K562 (cell line): Measurements from ENCODE around the gene LY6G6D. TPM values are rescaled to one million over a fixed set of nuclear protein-coding genes. Genes with fewer than 3 reads are reported as not detected.

Experiments used
- ATAC-seq: fragments of 200-7000 bp; cut with Tn5 transposase; 3 replicates; pipeline ENCODE4 v1.9.1; 2020; ENCODE audit warnings: moderate library complexity
- BruUV-seq: library from RNA; stranded (reverse); fragments of 400-500 nt; replicated peaks from 2 replicates; lab custom pipeline; 2021; lab: Mats Ljungman, UMichigan
- CTCF ChIA-PET: fragments of 300-600 bp; formaldehyde crosslinking; extraction: SDS; loops from one replicate; lab custom pipeline; 2021; ENCODE audit warnings: low intra/inter-chr PET ratio; lab: Yijun Ruan, JAX
- POLR2A ChIA-PET: fragments of 300-600, 350-650 bp; sonication (Branson Sonifier 250); formaldehyde crosslinking; extraction: SDS; loops from one replicate; lab custom pipeline; 2021; ENCODE audit warnings: antibody characterized with exemption, inconsistent platforms; lab: Yijun Ruan, JAX
- DNase-seq, 4 experiments: peaks; one replicate each; pipeline versions ENCODE4 v3.0.0 to v3.0.0-alpha.2; 2011 to 2018; ENCODE audit warnings: low spot score in 3 of 4, mixed read lengths in 3 of 4; ENCODE audit errors: extremely low read depth in 1 of 4
- FAIRE-seq: peaks from 2 replicates; lab custom pipeline; 2011; peaks lifted over from hg19 to GRCh38; lab: Jason Lieb, UNC
- H2AFZ ChIP-seq: 2 replicates; pipeline ENCODE4 v1.6.0; 2011; ENCODE audit warnings: low read depth, low read length, control low read depth, inconsistent platforms
- H3K27ac ChIP-seq: fragments of 200-600 bp; 3 replicates; pipeline ENCODE4 v1.8.0; 2011; ENCODE audit warnings: low read depth, mild to moderate bottlenecking, control low read depth, inconsistent platforms, low read length, moderate library complexity, mixed read lengths; ENCODE audit errors: extremely low read depth
- H3K27me3 ChIP-seq, 2 experiments: fragments of 300-600 bp in 1 of 2; 2 replicates in 1 of 2; 3 replicates in 1 of 2; pipeline versions ENCODE4 v1.6.0 to v1.8.0; 2011; ENCODE audit warnings: inconsistent platforms in 2 of 2, low read length in 2 of 2, mild to moderate bottlenecking in 1 of 2, mixed read lengths in 1 of 2, moderate library complexity in 1 of 2; ENCODE audit not compliant: control insufficient read depth in 2 of 2, insufficient read depth in 2 of 2
- H3K36me3 ChIP-seq: fragments of 300-600 bp; 3 replicates; pipeline ENCODE4 v1.8.0; 2011; ENCODE audit warnings: mild to moderate bottlenecking, low read length, inconsistent platforms; ENCODE audit not compliant: control insufficient read depth, insufficient read depth
- H3K4me1 ChIP-seq, 2 experiments: fragments of 200-600 bp in 1 of 2; replicated peaks in 1 of 2; 2 replicates in 1 of 2; 3 replicates in 1 of 2; pipeline versions ENCODE4 v1.5.1 to v1.8.0; 2011; ENCODE audit warnings: inconsistent platforms in 2 of 2, low read length in 2 of 2, mild to moderate bottlenecking in 1 of 2, mixed read lengths in 1 of 2, moderate library complexity in 1 of 2; ENCODE audit not compliant: control insufficient read depth in 2 of 2, insufficient read depth in 2 of 2
- H3K4me2 ChIP-seq: 2 replicates; pipeline ENCODE4 v1.6.1; 2011; ENCODE audit warnings: low read length, control low read depth, inconsistent platforms, mixed read lengths; ENCODE audit not compliant: insufficient read depth
- H3K4me3 ChIP-seq: fragments of 200-600 bp; sonication (generic), shearing (Covaris generic); 2 replicates; pipeline ENCODE4 v1.5.1; 2016; ENCODE audit warnings: control low read depth, inconsistent platforms
- H3K79me2 ChIP-seq: fragments of 200-600 bp; 3 replicates; pipeline ENCODE4 v1.8.0; 2011; ENCODE audit warnings: low read length, inconsistent platforms; ENCODE audit not compliant: control insufficient read depth, insufficient read depth
- H3K9ac ChIP-seq, 2 experiments: 2 replicates each; pipeline versions ENCODE4 v1.6.0 to v1.6.1; 2011; ENCODE audit warnings: low read depth in 2 of 2, low read length in 2 of 2, control low read depth in 1 of 2, inconsistent platforms in 1 of 2, mild to moderate bottlenecking in 1 of 2, mixed read lengths in 1 of 2; ENCODE audit not compliant: insufficient read depth in 1 of 2
- H3K9me1 ChIP-seq: one replicate; pipeline ENCODE4 v1.6.0; 2011; ENCODE audit warnings: inconsistent platforms, mild to moderate bottlenecking, low read length, moderate library complexity; ENCODE audit not compliant: control insufficient read depth, insufficient read depth
- H3K9me3 ChIP-seq: replicated peaks from 2 replicates; pipeline ENCODE4 v1.5.1; 2011; ENCODE audit warnings: low read depth, low read length, inconsistent platforms; ENCODE audit not compliant: control insufficient read depth, insufficient read depth
- H4K20me1 ChIP-seq: replicated peaks from 2 replicates; pipeline ENCODE4 v1.6.1; 2011; ENCODE audit warnings: low read length, inconsistent platforms, mixed read lengths; ENCODE audit not compliant: control insufficient read depth, insufficient read depth
- ATF2 ChIP-seq: sonication (generic); formaldehyde crosslinking; IDR thresholded peaks from 2 replicates; pipeline ENCODE4 v1.8.1; 2022; ENCODE audit warnings: missing genetic modification reagents
- CHD4 ChIP-seq: fragments of 200-600 bp; sonication (generic); IDR thresholded peaks from 3 replicates; pipeline ENCODE4 v1.6.1; 2012; ENCODE audit warnings: low read depth, mild to moderate bottlenecking, mixed read lengths, low read length, inconsistent platforms; ENCODE audit not compliant: insufficient read depth, insufficient replicate concordance, poor library complexity, severe bottlenecking
- CSDE1 ChIP-seq, 2 experiments: fragments of 450-650 bp; IDR thresholded peaks; 2 replicates each; pipeline ENCODE4 v1.6.1; 2016; ENCODE audit warnings: mild to moderate bottlenecking in 1 of 2
- DEAF1 ChIP-seq: fragments of 450-650 bp; formaldehyde crosslinking; IDR thresholded peaks from 2 replicates; pipeline ENCODE4 v1.4.0; 2020; ENCODE audit warnings: mild to moderate bottlenecking, moderate library complexity
- ETV5 ChIP-seq: sonication (generic); formaldehyde crosslinking; IDR thresholded peaks from 2 replicates; pipeline ENCODE4 v1.4.0; 2020; ENCODE audit warnings: low read depth, mild to moderate bottlenecking, missing genetic modification reagents
- FOSL1 ChIP-seq: fragments of 200-800 bp; sonication (Bioruptor generic); conservative IDR thresholded peaks from 2 replicates; pipeline ENCODE4 v1.6.1; 2016; ENCODE audit warnings: missing genetic modification characterization, missing compliant biosample characterization
- FOXA1 ChIP-seq: fragments of 450-650 bp; IDR thresholded peaks from 2 replicates; pipeline ENCODE4 v1.6.1; 2016; ENCODE audit warnings: mild to moderate bottlenecking, borderline replicate concordance
- HOXB6 ChIP-seq: fragments of 250-450 bp; sonication (Bioruptor Pico); IDR thresholded peaks from 2 replicates; pipeline ENCODE4 v1.5.1; 2022; ENCODE audit warnings: mild to moderate bottlenecking, borderline replicate concordance
- JUN ChIP-seq, 2 experiments: sonication (generic) in 1 of 2; formaldehyde crosslinking in 1 of 2; IDR thresholded peaks; 2 replicates each; pipeline versions ENCODE4 v1.6.1 to v1.8.0; 2012 to 2022; ENCODE audit warnings: borderline replicate concordance in 2 of 2, mild to moderate bottlenecking in 2 of 2, improper control_type of control experiment in 1 of 2, low read depth in 1 of 2, low read length in 1 of 2, missing genetic modification reagents in 1 of 2
- POLR2AphosphoS5 ChIP-seq: IDR thresholded peaks from 2 replicates; pipeline ENCODE4 v1.6.1; 2011; ENCODE audit warnings: mild to moderate bottlenecking, low read depth, low read length, moderate library complexity; ENCODE audit not compliant: control insufficient read depth, insufficient read depth
- RAD51 ChIP-seq: fragments of 450-650 bp; IDR thresholded peaks from 2 replicates; pipeline ENCODE4 v1.7.1; 2016; ENCODE audit warnings: low read depth, mild to moderate bottlenecking, borderline replicate concordance
- RCOR1 ChIP-seq, 2 experiments: IDR thresholded peaks; 2 replicates each; pipeline ENCODE4 v1.6.1; 2012; ENCODE audit warnings: low read depth in 2 of 2, low read length in 2 of 2, borderline replicate concordance in 1 of 2, improper control_type of control experiment in 1 of 2
- SNRNP70 ChIP-seq: fragments of 200-400 bp; formaldehyde crosslinking; optimal IDR thresholded peaks from 2 replicates; pipeline ENCODE3; 2017; ENCODE audit warnings: low read depth, low read length
- TSC22D4 ChIP-seq: fragments of 450-650 bp; IDR thresholded peaks from 2 replicates; pipeline ENCODE4 v1.6.1; 2016; ENCODE audit warnings: missing genetic modification characterization, missing biosample characterization, control low read depth
- ZKSCAN8 ChIP-seq: fragments of 200-800 bp; sonication (Bioruptor generic); IDR thresholded peaks from 2 replicates; pipeline ENCODE4 v1.6.1; 2016; ENCODE audit warnings: missing genetic modification characterization, missing compliant biosample characterization
- ZNF79 ChIP-seq: fragments of 250-450 bp; sonication (Bioruptor Pico); IDR thresholded peaks from 2 replicates; pipeline ENCODE4 v1.4.0; 2020; ENCODE audit warnings: low read depth, mild to moderate bottlenecking, moderate library complexity
- WGBS: fragments of 100-300 bp; shearing (Covaris generic); methylation state at CpG from one replicate; pipeline ENCODE4 v1.1.6; 2016; ENCODE audit warnings: low coverage, mixed read lengths; ENCODE audit not compliant: insufficient coverage; ENCODE audit errors: missing lambda C conversion rate; 5-methylcytosine and 5-hydroxymethylcytosine counted together
- in situ Hi-C: fragments of 300-500 bp; cut with MboI; formaldehyde crosslinking; loops from 4 replicates; pipeline ENCODE4 v1.15.0; 2018; ENCODE audit warnings: inconsistent platforms, mixed read lengths
- intact Hi-C: fragments of 100-400 bp; cut with micrococcal nuclease; formaldehyde crosslinking; loops from 2 replicates; pipeline ENCODE4 v1.14.2; 2022
- polyA plus RNA-seq, 8 experiments: library from polyadenylated mRNA; depleted of rRNA in 4 of 8; stranded (reverse) in 5 of 8; unstranded in 3 of 8; fragments of >200 nt; fragmentation: Nextera tagmentation in 2 of 8; fragmentation: Illumina TruSeq in 1 of 8; extraction: Ambion mirVana in 2 of 8; extraction: Trizol in 1 of 8; gene quantifications; 2 replicates each; pipeline versions ENCODE4 v1.2.1 to v1.2.3, GENCODE V29; 2011 to 2014; ENCODE audit warnings: inconsistent platforms in 1 of 8, missing spikeins in 1 of 8
- total RNA-seq, 7 experiments: library from RNA; depleted of rRNA in 6 of 7; stranded (reverse); fragments of >200 nt in 6 of 7; fragmentation: Illumina TruSeq in 2 of 7; extraction: Trizol in 2 of 7; gene quantifications; 2 replicates each; pipeline versions ENCODE4 v1.2.1 to v1.2.3, GENCODE V29; 2011 to 2021; ENCODE audit warnings: low replicate concordance in 1 of 7
- TF ChIP-seq, protein P1 (sequence below): fragments of 250-450 bp; sonication (Bioruptor Pico); IDR thresholded peaks from 2 replicates; pipeline ENCODE4 v1.8.0; 2022; ENCODE audit warnings: inconsistent platforms, mild to moderate bottlenecking, moderate library complexity, borderline replicate concordance

The LY6G6D gene
- total and polyA plus RNA-seq, 9 of the 15 experiments (the other 6 are each of a cell fraction or from before 2014, with no cell fraction given) = 0.30 to 0.38 TPM; not detected in 7

DNA sequence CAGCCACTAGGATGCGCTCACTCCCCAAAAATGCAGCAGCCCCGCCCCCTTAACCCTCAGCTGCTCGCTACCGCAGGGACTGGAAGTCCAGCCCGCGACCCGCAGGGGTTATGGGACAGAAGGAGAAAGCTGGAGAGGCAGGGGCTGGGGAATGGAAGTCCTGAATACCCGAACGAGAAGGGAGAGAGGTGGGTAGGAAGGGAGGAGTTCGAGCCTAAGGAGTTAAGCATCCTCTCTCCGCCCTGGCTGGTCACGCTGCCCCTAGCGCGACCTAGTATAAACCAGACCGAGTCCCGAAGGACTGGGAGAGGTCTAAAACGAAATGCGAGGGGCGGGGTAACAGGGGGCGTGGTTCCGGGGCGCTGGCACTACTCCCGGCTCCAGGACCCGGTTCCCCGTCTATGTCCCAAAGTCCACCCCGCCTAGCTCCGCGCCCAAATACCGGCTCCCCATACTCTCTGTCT lies 14.4 kb downstream of the LY6G6D start:
- Histone ChIP-seq H3K4me3 (peak overlapping the region; percentile 65), H3K4me1 (peaks cover 53 to 67% of the 10 kb centered on the region in 2 experiments), H3K27me3 (no peaks in the 10 kb centered on the region), H3K79me2 (peaks cover 41% of the 10 kb centered on the region), H3K9me3 (no peaks in the 10 kb centered on the region), H4K20me1 (peaks cover 12% of the 10 kb centered on the region), H3K9ac (peak overlapping the region; percentile 58 to 85), H2AFZ (peak overlapping the region; percentile 71), H3K9me1 (peaks cover 5% of the 10 kb centered on the region), H3K27ac (peak overlapping the region; percentile 75), H3K4me2 (peak overlapping the region; percentile 94), H3K36me3 (peaks cover 70% of the 10 kb centered on the region)
- intact Hi-C loops = loop anchor here (1.0 to 2.0 kb wide), 4 partner anchors 40 to 97 kb away; partner anchors contain the start of genes HSPA1B and VARS1
- DNase-seq = peak; percentile 91 to 97 (median 94)
- in situ Hi-C loops = no loop called here
- POLR2A ChIA-PET = interaction anchor here (0.7 to 15.0 kb wide), 34 partner anchors 4 to 317 kb away, joined by 3 to 236 read pairs (median 5); partner anchors contain the start of genes ABHD16A, C6orf47, CLIC1 and CSNK2B
- CTCF ChIA-PET = interaction anchor here (0.6 to 2.0 kb wide), 4 partner anchors 31 to 141 kb away, joined by 3 to 18 read pairs (median 6); no protein-coding TSS in a partner anchor
- ATAC-seq = peak; percentile 84
- peak; percentile 60 for FAIRE-seq
- no TSS peak for BruUV-seq
- under 1% methylated on average over 29 of the region's 29 CpGs for WGBS
- TF ChIP-seq TSC22D4 (tag) (no peak), JUN (IDR thresholded peaks at IDR 0.05; ENCODE audit: borderline replicate concordance, low read depth, low read length) (peak; percentile 26; the same call in 1 of the 2 replicates), JUN (CRISPR knock-in tag; IDR thresholded peaks at IDR 0.05; ENCODE audit: borderline replicate concordance) (0 out of 2 replicates have a peak, but pooled peaks have one; percentile 88), FOSL1 (tag) (no peak), ATF2 (CRISPR knock-in tag) (no peak), HOXB6 (CRISPR knock-in tag) (no peak), CSDE1 (IDR thresholded peaks at IDR 0.05) (no peak), ETV5 (peak; percentile 49), DEAF1 (CRISPR knock-in tag) (peak; percentile 99), ZNF79 (CRISPR knock-in tag) (no peak), POLR2AphosphoS5 (no peak), ZKSCAN8 (CRISPR knock-in tag) (no peak), FOXA1 (no peak), CHD4 (no peak), RCOR1 (IDR thresholded peaks at IDR 0.05; ENCODE audit: borderline replicate concordance in 1 of 2, low read depth in 2 of 2, low read length in 2 of 2) (peak in 1 of 2 experiments; percentile 75; a peak in 2 of 4 replicates), SNRNP70 (no peak), RAD51 (no peak)
- TF ChIP-seq, protein P1, sequence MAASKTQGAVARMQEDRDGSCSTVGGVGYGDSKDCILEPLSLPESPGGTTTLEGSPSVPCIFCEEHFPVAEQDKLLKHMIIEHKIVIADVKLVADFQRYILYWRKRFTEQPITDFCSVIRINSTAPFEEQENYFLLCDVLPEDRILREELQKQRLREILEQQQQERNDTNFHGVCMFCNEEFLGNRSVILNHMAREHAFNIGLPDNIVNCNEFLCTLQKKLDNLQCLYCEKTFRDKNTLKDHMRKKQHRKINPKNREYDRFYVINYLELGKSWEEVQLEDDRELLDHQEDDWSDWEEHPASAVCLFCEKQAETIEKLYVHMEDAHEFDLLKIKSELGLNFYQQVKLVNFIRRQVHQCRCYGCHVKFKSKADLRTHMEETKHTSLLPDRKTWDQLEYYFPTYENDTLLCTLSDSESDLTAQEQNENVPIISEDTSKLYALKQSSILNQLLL (CRISPR knock-in tag) = no peak
